Endothelial cell of umbilical vein (primary cell): ENCODE results near the gene OR5C1.

ENCODE experiments used
- CTCF ChIP-seq, 2 donors: IDR thresholded peaks; 1 replicate in 1 of 2; 2 replicates in 1 of 2; pipeline ENCODE4 v1.5.1; 2011; ENCODE audit warnings: low read length in 2 of 2, mild to moderate bottlenecking in 2 of 2, moderate library complexity in 2 of 2, control low read depth in 1 of 2, inconsistent platforms in 1 of 2, low read depth in 1 of 2; ENCODE audit not compliant: insufficient read depth in 1 of 2; ENCODE audit errors: extremely low read depth in 1 of 2
- EZH2 ChIP-seq: IDR thresholded peaks from 2 replicates; pipeline ENCODE4 v1.6.1; 2012; ENCODE audit warnings: borderline replicate concordance, low read depth, mild to moderate bottlenecking, moderate library complexity, low read length, inconsistent platforms; ENCODE audit not compliant: severe bottlenecking
- FOS ChIP-seq: IDR thresholded peaks from 2 replicates; pipeline ENCODE4 v1.6.1; 2011; ENCODE audit warnings: mild to moderate bottlenecking, low read length, moderate library complexity, borderline replicate concordance; ENCODE audit not compliant: insufficient read depth
- MAX ChIP-seq: IDR thresholded peaks from 2 replicates; pipeline ENCODE4 v1.6.1; 2011; ENCODE audit not compliant: insufficient read depth, insufficient read length
- MYC ChIP-seq: IDR thresholded peaks from one replicate; pipeline ENCODE4 v1.6.1; 2011; ENCODE audit warnings: mild to moderate bottlenecking, low read depth, low read length
- POLR2A ChIP-seq: IDR thresholded peaks from 2 replicates; pipeline ENCODE4 v1.6.1; 2012; ENCODE audit warnings: low read depth, mild to moderate bottlenecking, control low read depth, low read length
- POLR2AphosphoS5 ChIP-seq: IDR thresholded peaks from 2 replicates; pipeline ENCODE4 v1.6.1; 2012; ENCODE audit warnings: low read depth, mild to moderate bottlenecking, control low read depth, low read length, moderate library complexity; ENCODE audit not compliant: insufficient read depth

- TF ChIP-seq CTCF (IDR thresholded peaks at IDR 0.05; ENCODE audit: extremely low read depth in 1 of 2, insufficient read depth in 1 of 2, low read depth in 1 of 2, low read length in 2 of 2) (no peak), POLR2A (no peak), MAX (no peak), MYC (no peak), EZH2 (no peak), POLR2AphosphoS5 (no peak), FOS (no peak)
Observed at GRCh38 chr9:122808141-122808540, 19.4 kb downstream of the OR5C1 start.
